ENCODE measurements around the gene MRC1. TPM values are rescaled to one million over a fixed set of nuclear protein-coding genes. Genes with fewer than 3 reads are reported as not detected.

Gene MRC1
- polyA plus RNA-seq, 2 of the 4 experiments (the other 2 are of a cell fraction): not detected

- Histone ChIP-seq H3K4me2 (no peak overlapping the region), H3K27ac (no peak overlapping the region), H3K4me1 (no peaks in the 10 kb centered on the region), H3K9me3 (no peaks in the 10 kb centered on the region), H3K4me3 (no peak overlapping the region)
- ChIA-PET POLR2A (no interaction called here), CTCF (interaction anchor here (0.7 to 1.9 kb wide), 16 partner anchors 9 to 367 kb away, joined by 3 to 7 read pairs (median 3); no protein-coding TSS in a partner anchor)
- DNase-seq (ENCODE audit: low read depth in 1 of 2, low spot score in 1 of 2) (peak in 1 of 2 experiments; percentile 28), FAIRE-seq (no peak), ATAC-seq (peak in 1 of 2 experiments; percentile 61; a peak in 2 of 6 replicates)
- peak; percentile 89 for TF ChIP-seq SMC3 (IDR thresholded peaks at IDR 0.05)
- TF ChIP-seq REST (IDR thresholded peaks at IDR 0.05): no peak
- no peak for TF ChIP-seq HOXB13 (CRISPR knock-in tag; IDR thresholded peaks at IDR 0.05; ENCODE audit: low read depth)
- no peak for TF ChIP-seq POLR2AphosphoS2 (conservative IDR thresholded peaks at IDR 0.05; ENCODE audit: low read length)
- peak; percentile 85 to 89 for TF ChIP-seq RAD21 (conservative IDR thresholded peaks at IDR 0.05 in 1 of 2, IDR thresholded peaks at IDR 0.05 in 1 of 2)
- peak; percentile 78 for TF ChIP-seq CTCF (IDR thresholded peaks at IDR 0.05)
- no peak for TF ChIP-seq TP53 (CRISPR knock-in tag; IDR thresholded peaks at IDR 0.05)
- no peak for TF ChIP-seq FOXS1 (CRISPR knock-in tag; IDR thresholded peaks at IDR 0.05)
- WGBS (ENCODE audit: missing lambda C conversion rate): 36% methylated on average over 8 of the region's 8 CpGs
Measured at GRCh38 chr10:17872191-17873091, 63.3 kb downstream of the MRC1 start.

GRCh38 chr10:17873946-17874345 is 64.8 kb downstream of the MRC1 start:
- no peak overlapping the region for H3K4me3 ChIP-seq
- H3K9me3 ChIP-seq: no peaks in the 10 kb centered on the region
- CTCF ChIA-PET: interaction anchor here (0.7 to 1.9 kb wide), 9 partner anchors 18 to 465 kb away, joined by 3 to 7 read pairs (median 5); no protein-coding TSS in a partner anchor
- ATAC-seq (no peak), DNase-seq (ENCODE audit: low read depth in 1 of 2, low spot score in 1 of 2) (no peak), FAIRE-seq (peak; percentile 28)
- H3K4me1 ChIP-seq: no peaks in the 10 kb centered on the region
- no peak for TF ChIP-seq USF2 (IDR thresholded peaks at IDR 0.05)
- TF ChIP-seq JUN (IDR thresholded peaks at IDR 0.05): no peak
- TF ChIP-seq ZC3H11A (IDR thresholded peaks at IDR 0.05): no peak
- no peak for TF ChIP-seq ZNF302 (CRISPR knock-in tag; IDR thresholded peaks at IDR 0.05)
- TF ChIP-seq HMGXB4 (CRISPR knock-in tag; IDR thresholded peaks at IDR 0.05; ENCODE audit: borderline replicate concordance): no peak
- TF ChIP-seq POLR2AphosphoS2 (conservative IDR thresholded peaks at IDR 0.05; ENCODE audit: low read length): no peak
- no peak for TF ChIP-seq HEYL (CRISPR knock-in tag; IDR thresholded peaks at IDR 0.05)
- TF ChIP-seq SREBF2 (IDR thresholded peaks at IDR 0.05): no peak
- TF ChIP-seq ZSCAN20 (CRISPR knock-in tag; IDR thresholded peaks at IDR 0.05): no peak
- TF ChIP-seq CBX2 (IDR thresholded peaks at IDR 0.05; ENCODE audit: borderline replicate concordance, low read depth): no peak
- no peak for TF ChIP-seq HOXB13 (CRISPR knock-in tag; IDR thresholded peaks at IDR 0.05; ENCODE audit: low read depth)
- TF ChIP-seq RAD21 (conservative IDR thresholded peaks at IDR 0.05 in 1 of 2, IDR thresholded peaks at IDR 0.05 in 1 of 2): no peak
- TF ChIP-seq HOXB5 (CRISPR knock-in tag; IDR thresholded peaks at IDR 0.05): no peak
- no peak for TF ChIP-seq RFX5 (IDR thresholded peaks at IDR 0.05)
- no peak for TF ChIP-seq CHD2 (IDR thresholded peaks at IDR 0.05; ENCODE audit: low read length, partially characterized antibody)
- 34% methylated on average over 2 of the region's 2 CpGs for WGBS (ENCODE audit: missing lambda C conversion rate)
- POLR2A ChIA-PET: interaction anchor here (0.5 kb wide), 1 partner anchor 262 kb away, joined by 3 read pairs; no protein-coding TSS in a partner anchor
- no peak overlapping the region for H3K4me2 ChIP-seq
- H3K27ac ChIP-seq: no peak overlapping the region
